HG02884 (cell line): ENCODE measurements around the gene IQSEC2.

Experiments used
- ATAC-seq: cut with Tn5 transposase; IDR thresholded peaks from one replicate; pipeline ENCODE4 v1.9.1; 2021; ENCODE audit warnings: mild to moderate bottlenecking, moderate library complexity; ENCODE audit not compliant: unreplicated experiment

The IQSEC2 gene

GRCh38 chrX:53281321-53281822 lies at the start of gene IQSEC2:
Gene IQSEC2 (minus strand): TSS chrX:53281584.
- no peak for ATAC-seq

DNA sequence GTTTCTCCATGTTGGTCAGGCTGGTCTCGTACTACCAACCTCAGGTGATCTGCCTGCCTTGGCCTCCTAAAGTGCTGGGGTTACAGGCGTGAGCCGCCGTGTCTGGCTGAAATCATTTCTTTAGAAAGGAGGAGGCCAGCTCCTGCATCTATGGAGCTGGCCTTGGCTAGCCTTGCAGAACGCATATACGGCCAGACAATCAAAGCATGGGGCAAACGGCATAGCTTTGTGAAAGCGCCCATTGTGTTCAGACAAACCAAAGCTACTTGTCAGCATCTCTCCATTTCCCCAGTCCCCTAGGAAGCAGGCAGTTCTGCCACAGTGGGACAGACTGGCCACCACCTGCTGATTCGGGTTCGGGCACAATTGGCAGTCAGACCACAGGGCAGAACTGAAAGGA lies 48.9 kb upstream of the IQSEC2 start:
- no peak for ATAC-seq

GRCh38 chrX:53324803-53325202 lies 43.4 kb upstream of the IQSEC2 start:
- ATAC-seq = no peak

DNA sequence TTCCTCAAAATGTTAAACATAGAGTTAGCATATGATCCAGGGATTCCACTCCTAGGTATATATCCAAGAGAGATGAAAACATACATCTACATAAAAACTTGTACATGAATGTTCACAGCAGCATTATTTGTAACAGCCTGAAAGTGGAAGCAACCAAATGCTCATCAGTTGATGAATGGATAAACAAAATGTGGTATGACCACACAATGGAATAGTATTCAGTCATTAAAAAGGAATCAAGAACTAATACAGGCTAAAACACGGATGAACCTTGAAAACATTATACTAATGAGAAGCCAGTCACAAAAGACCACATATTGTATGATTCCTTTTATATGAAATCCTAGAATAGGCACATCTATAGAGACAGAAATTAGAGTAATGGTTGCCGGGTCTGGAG lies 42.7 kb upstream of the IQSEC2 start:
- no peak for ATAC-seq

GRCh38 chrX:53323196-53323595 lies 41.8 kb upstream of the IQSEC2 start:
- ATAC-seq = no peak

DNA sequence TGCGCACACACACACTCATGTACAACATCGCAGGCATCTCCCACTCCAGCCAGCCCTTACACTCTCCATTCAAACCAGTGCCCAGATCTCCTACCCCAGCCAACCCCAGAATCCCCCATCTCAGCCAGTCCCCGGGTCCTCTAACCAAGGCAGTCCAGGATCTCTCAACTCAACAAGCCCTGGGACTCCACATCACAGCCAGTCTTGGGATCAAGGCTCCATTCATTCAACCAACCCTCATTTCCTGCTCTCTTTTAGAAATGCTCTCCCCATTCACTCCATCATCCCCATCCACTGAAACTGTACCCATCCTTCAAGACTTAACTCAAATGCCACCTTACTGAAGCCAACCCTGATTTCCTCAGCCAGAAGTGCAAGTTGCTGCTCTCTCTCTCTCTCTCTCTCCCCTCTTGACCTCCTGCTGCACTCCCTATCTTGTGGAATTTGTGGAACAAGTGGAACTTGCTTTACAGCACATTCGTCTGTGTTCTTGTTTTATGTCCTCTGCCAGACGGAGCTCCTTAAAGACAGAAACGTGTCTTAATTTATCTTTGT lies 40.6 kb upstream of the IQSEC2 start:
- ATAC-seq = no peak

DNA sequence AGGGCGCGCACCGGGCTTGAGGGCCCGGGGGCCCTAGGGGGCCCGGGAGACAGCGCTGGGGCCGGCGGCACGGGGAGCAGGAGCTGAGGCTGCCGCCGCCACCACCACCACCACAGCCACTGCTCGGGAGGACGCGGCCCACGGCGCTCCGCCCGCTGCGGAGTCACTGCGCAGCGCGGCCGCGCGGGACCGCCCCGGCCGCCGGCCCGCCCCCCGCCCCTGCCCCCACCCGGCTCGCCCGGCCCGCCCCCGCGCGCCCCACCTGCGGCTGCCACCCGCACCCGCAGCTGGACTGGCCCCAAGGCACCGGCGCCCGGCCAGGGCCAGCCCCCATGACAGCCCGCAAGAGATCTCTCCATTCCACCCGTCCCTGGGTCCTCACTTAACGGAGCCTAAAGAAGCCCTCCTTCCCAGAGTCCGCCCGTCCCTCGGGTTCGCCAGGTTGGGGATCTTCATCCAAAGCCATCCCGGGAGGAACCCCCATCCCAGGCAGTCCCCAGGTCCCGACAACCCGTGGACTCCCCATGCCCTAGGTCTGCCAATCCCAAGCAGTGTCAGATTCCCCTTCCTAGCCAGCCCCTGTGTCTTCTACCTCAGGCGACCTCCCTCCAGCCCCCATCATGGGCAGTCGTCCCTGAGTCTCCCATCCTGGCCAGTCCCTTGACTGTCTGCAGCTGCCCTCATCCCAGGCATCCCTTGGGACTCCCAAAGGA lies 40.0 kb upstream of the IQSEC2 start:
- ATAC-seq = no peak

DNA sequence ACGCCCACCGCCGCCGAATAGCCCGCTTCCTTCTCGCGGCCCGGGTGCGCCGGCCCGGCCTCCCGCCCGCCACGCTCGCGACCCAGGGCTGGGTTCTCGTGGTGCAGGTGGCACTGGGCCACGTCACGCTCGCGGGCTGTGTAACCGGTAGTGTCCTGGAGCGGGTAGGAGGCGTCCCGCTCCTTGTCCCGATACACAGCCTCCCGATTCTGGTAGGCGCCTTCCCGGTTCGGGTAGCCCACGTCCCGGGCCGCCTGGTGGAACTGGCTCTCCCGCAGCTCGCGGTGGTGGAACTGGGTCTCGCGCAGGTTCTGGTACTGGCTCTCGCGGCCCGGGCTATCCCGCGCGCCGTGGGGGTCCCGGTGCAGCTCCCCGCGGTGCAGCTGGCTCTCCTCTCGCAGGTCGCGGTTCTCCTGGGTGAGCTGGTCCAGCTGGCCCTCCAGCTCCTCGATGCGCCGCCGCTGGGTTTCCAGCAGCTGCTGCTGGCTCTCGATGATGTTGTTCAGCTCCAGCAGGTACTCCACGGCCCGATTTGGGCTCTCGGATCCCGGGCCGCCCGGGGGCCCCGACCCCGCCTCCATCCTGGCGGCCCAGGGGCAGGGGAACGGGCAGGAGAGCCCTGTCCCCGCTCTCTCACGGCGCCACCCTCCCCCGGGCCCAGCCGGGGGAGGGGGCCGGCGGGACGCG lies 39.3 kb upstream of the IQSEC2 start:
- ATAC-seq = no peak

DNA sequence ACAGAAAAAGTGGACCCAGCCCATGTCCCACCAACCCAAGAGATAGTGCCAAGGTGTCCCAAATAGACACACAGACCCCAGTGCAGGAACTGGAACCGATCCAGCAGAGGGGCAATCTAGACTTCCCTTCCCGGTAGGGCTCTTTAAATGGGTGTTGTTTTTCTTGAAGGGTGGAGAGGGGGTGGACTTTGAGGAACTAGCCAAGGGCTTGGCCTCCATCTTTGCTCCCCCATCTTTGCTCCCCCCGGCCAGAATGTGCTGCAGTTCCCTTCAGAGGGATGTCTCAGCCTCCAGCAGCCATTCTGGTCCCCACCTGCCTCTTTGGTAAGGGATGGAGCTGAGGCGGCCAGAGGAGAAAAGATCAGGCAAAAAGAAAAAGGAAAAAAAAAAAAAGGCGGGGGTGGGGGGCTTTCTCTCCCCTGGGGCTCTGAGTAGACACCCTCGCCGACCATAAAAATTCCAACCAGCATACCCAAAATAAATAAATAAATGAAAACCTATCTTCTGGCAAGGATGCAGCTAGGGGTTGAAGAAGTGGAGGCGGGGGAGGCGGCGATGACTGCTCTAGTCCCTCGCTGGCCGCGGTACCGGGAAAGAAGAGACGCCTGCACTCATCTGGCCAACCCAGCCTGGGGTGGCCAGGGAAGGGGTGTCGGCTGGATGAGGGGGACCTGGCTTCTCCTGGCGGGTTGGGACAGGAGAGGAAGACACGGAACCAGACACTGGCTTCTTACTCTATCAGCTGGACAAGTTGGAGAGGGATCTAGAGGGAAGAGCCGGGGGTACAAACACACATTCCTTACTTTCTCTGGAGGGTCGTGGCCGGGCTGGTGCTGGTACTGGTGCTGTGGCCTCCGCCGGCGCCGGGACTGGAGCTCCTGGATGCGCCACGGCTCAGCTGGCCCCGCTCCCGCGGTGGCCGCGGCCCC lies 38.5 kb upstream of the IQSEC2 start:
- no peak for ATAC-seq

- ATAC-seq = no peak
These were observed 37.5 kb upstream of the IQSEC2 start for GRCh38 chrX:53318766-53319353.

- no peak for ATAC-seq
These were observed 36.1 kb upstream of the IQSEC2 start for GRCh38 chrX:53317365-53318069.

DNA sequence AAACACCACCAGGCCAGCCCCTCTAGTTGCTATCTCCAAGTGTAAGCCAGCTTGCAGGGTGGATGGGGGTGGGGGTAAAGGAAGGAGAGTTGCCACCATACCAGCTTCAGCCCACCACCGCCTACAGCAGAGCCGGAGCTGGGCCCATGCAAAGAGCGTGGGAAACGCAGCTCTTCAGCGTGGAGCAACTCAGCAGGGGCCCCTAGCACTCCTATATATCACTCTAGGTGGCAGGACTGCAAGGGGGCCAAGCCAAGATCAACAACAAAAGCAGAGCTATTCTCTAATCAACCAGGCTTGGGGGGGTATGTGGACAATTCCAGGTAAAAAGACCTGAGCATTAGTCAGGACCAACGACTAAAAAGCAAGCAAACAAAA lies 35.5 kb upstream of the IQSEC2 start:
- no peak for ATAC-seq

DNA sequence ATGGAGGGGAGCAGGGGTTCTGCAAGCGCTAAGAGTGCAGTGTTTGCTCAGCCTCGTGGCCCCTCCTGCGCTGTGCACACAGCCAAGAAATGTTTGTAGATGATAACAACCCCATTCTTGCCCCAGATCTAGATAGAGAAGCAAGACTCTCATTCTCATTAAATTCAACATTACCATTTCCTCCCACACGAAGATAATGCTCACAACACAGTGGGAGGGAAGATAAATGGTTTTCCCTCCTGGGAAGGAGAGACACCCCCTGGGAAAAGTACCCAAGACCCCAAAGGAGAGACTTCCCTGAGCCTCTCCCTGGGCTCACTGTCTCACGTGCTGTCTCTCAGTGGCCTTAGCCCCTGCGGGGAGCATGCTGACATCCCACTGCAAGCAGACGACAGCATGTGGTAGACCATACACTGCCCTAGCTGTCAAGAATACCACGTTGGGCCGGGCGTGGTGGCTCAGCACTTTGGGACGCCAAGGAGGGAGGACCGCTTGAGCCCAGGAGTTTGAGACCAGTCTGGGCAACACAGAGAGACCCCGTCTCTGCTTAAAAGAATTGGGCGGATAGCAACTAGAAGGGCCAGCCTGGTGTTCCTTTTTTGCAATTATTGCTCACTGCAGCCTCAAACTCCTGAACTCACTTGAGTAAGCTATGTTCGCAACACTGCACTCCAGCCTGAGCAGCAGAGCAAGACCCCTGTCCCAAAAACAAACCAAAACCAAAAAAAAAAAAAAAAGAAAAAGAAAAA lies 34.9 kb upstream of the IQSEC2 start:
- ATAC-seq = no peak

DNA sequence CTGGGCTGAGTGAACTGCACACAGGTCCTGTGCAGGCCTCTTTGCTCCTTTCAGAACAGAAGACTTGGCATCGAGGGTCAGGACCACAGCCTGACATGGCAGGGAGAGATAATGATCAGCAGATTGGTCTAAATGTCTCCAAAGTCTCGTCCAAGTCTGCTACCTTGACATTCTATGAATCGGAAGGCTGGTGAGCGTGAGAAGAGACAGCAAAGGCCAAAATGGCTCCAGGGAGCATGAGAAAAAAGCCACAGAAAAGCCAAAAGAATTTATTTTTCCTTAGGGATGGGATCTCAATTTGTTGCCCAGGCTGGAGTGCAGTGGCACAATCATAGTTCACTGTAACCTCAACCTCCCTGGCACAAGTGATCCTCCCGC lies 32.3 kb upstream of the IQSEC2 start:
- ATAC-seq = no peak

GRCh38 chrX:53312946-53313727 lies 31.8 kb upstream of the IQSEC2 start:
- no peak for ATAC-seq

- no peak for ATAC-seq
These were observed 28.5 kb upstream of the IQSEC2 start for GRCh38 chrX:53309837-53310236.

GRCh38 chrX:53308836-53309235 lies 27.5 kb upstream of the IQSEC2 start:
- ATAC-seq = no peak

GRCh38 chrX:53305996-53306937 lies 24.9 kb upstream of the IQSEC2 start:
- no peak for ATAC-seq
